ENCODE data around the gene CITED2.
"Not testable (repeated sequence)": the region's sequence is repeated elsewhere in the genome, so short reads cannot be mapped to it uniquely, and the experiment has no call there.

CITED2 gene

GRCh38 chr6:139374357-139375225, at the start of gene CITED2:
Gene CITED2 (minus strand): TSS chr6:139374648. CDS start chr6:139373944, 704 bp downstream.
- no peak for FAIRE-seq

- FAIRE-seq: no peak
Observed at GRCh38 chr6:139423037-139423703, 48.7 kb upstream of the CITED2 start.

- no peak for FAIRE-seq
Observed at GRCh38 chr6:139422105-139423036, 47.9 kb upstream of the CITED2 start.

- FAIRE-seq: no peak
Observed at GRCh38 chr6:139418481-139419132, 44.2 kb upstream of the CITED2 start.

GRCh38 chr6:139416146-139416545, 41.7 kb upstream of the CITED2 start:
- no peak for FAIRE-seq

GRCh38 chr6:139415365-139415764, 40.9 kb upstream of the CITED2 start:
- FAIRE-seq: no peak

- FAIRE-seq: not testable (repeated sequence)
Observed at GRCh38 chr6:139412103-139412502, 37.7 kb upstream of the CITED2 start.

GRCh38 chr6:139409026-139409425, 34.6 kb upstream of the CITED2 start:
- FAIRE-seq: no peak

GRCh38 chr6:139407718-139408222, 33.3 kb upstream of the CITED2 start:
- no peak for FAIRE-seq

- no peak for FAIRE-seq
Observed at GRCh38 chr6:139406577-139407343, 32.3 kb upstream of the CITED2 start.

- FAIRE-seq: no peak
Observed at GRCh38 chr6:139402876-139403386, 28.5 kb upstream of the CITED2 start.

GRCh38 chr6:139398658-139399057, 24.2 kb upstream of the CITED2 start:
- no peak for FAIRE-seq

GRCh38 chr6:139395891-139396301, 21.4 kb upstream of the CITED2 start:
- FAIRE-seq: no peak

- FAIRE-seq: no peak
Observed at GRCh38 chr6:139395371-139395770, 20.9 kb upstream of the CITED2 start.

GRCh38 chr6:139394027-139394649, 19.7 kb upstream of the CITED2 start:
- no peak for FAIRE-seq

GRCh38 chr6:139392794-139393193, 18.3 kb upstream of the CITED2 start:
- FAIRE-seq: no peak

- FAIRE-seq: no peak
Observed at GRCh38 chr6:139391709-139392108, 17.3 kb upstream of the CITED2 start.

GRCh38 chr6:139390447-139390846, 16.0 kb upstream of the CITED2 start:
- FAIRE-seq: no peak

- FAIRE-seq: no peak
Observed at GRCh38 chr6:139388384-139388783, 13.9 kb upstream of the CITED2 start.

- FAIRE-seq: no peak
Observed at GRCh38 chr6:139386404-139386803, 12.0 kb upstream of the CITED2 start.
